HEK293 (cell line): ENCODE results near the gene ANKRD13A.

Experiments
- CTCF ChIA-PET: fragments of 350-600 bp; formaldehyde crosslinking; extraction: SDS; loops from one replicate; lab custom pipeline; 2021; ENCODE audit warnings: antibody characterized with exemption; lab: Yijun Ruan, JAX
- POLR2A ChIA-PET: fragments of 300-600 bp; formaldehyde crosslinking; extraction: SDS; loops from one replicate; lab custom pipeline; 2020; ENCODE audit warnings: antibody characterized with exemption, inconsistent platforms; lab: Yijun Ruan, JAX
- H3K27ac ChIP-seq: fragments of 200-500 bp; sonication (Bioruptor generic); 2 replicates; pipeline ENCODE4 v1.5.1; 2014; ENCODE audit warnings: low read depth, low read length, control low read depth, inconsistent platforms; ENCODE audit errors: extremely low read depth
- H3K36me3 ChIP-seq, 2 experiments: fragments of 200-500 bp in 1 of 2; sonication (Bioruptor generic) in 1 of 2; 1 replicate in 1 of 2; 2 replicates in 1 of 2; pipeline ENCODE4 v1.5.1; 2014 to 2017; ENCODE audit warnings: inconsistent platforms in 2 of 2, low read length in 2 of 2; ENCODE audit not compliant: control insufficient read depth in 2 of 2, insufficient read depth in 1 of 2
- H3K4me1 ChIP-seq: fragments of 200-500 bp; sonication (Bioruptor generic); 2 replicates; pipeline ENCODE4 v1.5.1; 2014; ENCODE audit warnings: mild to moderate bottlenecking, low read length, inconsistent platforms; ENCODE audit not compliant: control insufficient read depth, insufficient read depth
- H3K4me3 ChIP-seq: 2 replicates; pipeline ENCODE4 v1.5.1; 2011; ENCODE audit warnings: low read depth, mild to moderate bottlenecking, control low read depth, low read length, moderate library complexity
- H3K9me3 ChIP-seq: fragments of 200-500 bp; sonication (Bioruptor generic); 2 replicates; pipeline ENCODE4 v1.5.1; 2014; ENCODE audit warnings: low read depth, low read length, inconsistent platforms; ENCODE audit not compliant: control insufficient read depth, insufficient read depth
- AEBP2 ChIP-seq: fragments of 450-650 bp; formaldehyde crosslinking; IDR thresholded peaks from 2 replicates; pipeline ENCODE4 v1.5.1; 2016; ENCODE audit warnings: missing biosample characterization, missing genetic modification characterization, borderline replicate concordance
- ATF2 ChIP-seq: fragments of 450-650 bp; formaldehyde crosslinking; IDR thresholded peaks from 2 replicates; pipeline ENCODE4 v1.5.1; 2016; ENCODE audit warnings: missing biosample characterization, missing genetic modification characterization, low read depth
- HOXA7 ChIP-seq: sonication (generic); formaldehyde crosslinking; IDR thresholded peaks from 2 replicates; pipeline ENCODE4 v1.8.1; 2022; ENCODE audit warnings: missing genetic modification reagents, borderline replicate concordance
- KLF1 ChIP-seq: fragments of 450-650 bp; formaldehyde crosslinking; IDR thresholded peaks from 2 replicates; pipeline ENCODE4 v1.5.1; 2016; ENCODE audit warnings: missing biosample characterization, missing genetic modification characterization
- PRDM2 ChIP-seq: fragments of 450-650 bp; formaldehyde crosslinking; IDR thresholded peaks from 2 replicates; pipeline ENCODE4 v1.5.1; 2016; ENCODE audit warnings: missing biosample characterization, missing genetic modification characterization, borderline replicate concordance
- REPIN1 ChIP-seq: fragments of 450-650 bp; formaldehyde crosslinking; IDR thresholded peaks from 2 replicates; pipeline ENCODE4 v1.5.1; 2017; ENCODE audit warnings: missing biosample characterization, missing genetic modification characterization, low read depth
- ZNF121 ChIP-seq: fragments of 450-650 bp; formaldehyde crosslinking; IDR thresholded peaks from 2 replicates; pipeline ENCODE4 v1.5.1; 2016; ENCODE audit warnings: missing biosample characterization, missing genetic modification characterization
- ZNF19 ChIP-seq: fragments of 450-650 bp; formaldehyde crosslinking; IDR thresholded peaks from 2 replicates; pipeline ENCODE4; 2016; ENCODE audit warnings: missing biosample characterization, missing genetic modification characterization, low read depth
- ZNF239 ChIP-seq: fragments of 450-650 bp; formaldehyde crosslinking; IDR thresholded peaks from 2 replicates; pipeline ENCODE4 v1.5.1; 2016; ENCODE audit warnings: missing biosample characterization, missing genetic modification characterization
- ZNF549 ChIP-seq: fragments of 450-650 bp; IDR thresholded peaks from 2 replicates; pipeline ENCODE4 v1.5.1; 2018; ENCODE audit warnings: missing biosample characterization, missing genetic modification characterization, mild to moderate bottlenecking, inconsistent platforms, moderate library complexity
- ZNF629 ChIP-seq: fragments of 450-650 bp; formaldehyde crosslinking; IDR thresholded peaks from 2 replicates; pipeline ENCODE4 v1.5.1; 2017; ENCODE audit warnings: missing biosample characterization, missing genetic modification characterization

The ANKRD13A gene

GRCh38 chr12:109987615-109988014, 11.6 kb upstream of the ANKRD13A start (continued):
- TF ChIP-seq PRDM2 (tag by site-specific recombination) = no peak
- TF ChIP-seq ZNF239 (tag by site-specific recombination) = no peak
- no peak for TF ChIP-seq ZNF629 (tag by site-specific recombination)
- no peak for TF ChIP-seq REPIN1
- TF ChIP-seq AEBP2 = no peak

- TF ChIP-seq ZNF121 (tag by site-specific recombination) (peak; percentile 83), KLF1 (tag by site-specific recombination) (no peak)
- H3K9me3 ChIP-seq = no peaks in the 10 kb centered on the region
- CTCF ChIA-PET = no interaction called here
- H3K4me3 ChIP-seq = no peak overlapping the region
- H3K36me3 ChIP-seq = peaks cover 39 to 73% of the 10 kb centered on the region in 2 experiments
- H3K4me1 ChIP-seq = no peaks in the 10 kb centered on the region
- no peak overlapping the region for H3K27ac ChIP-seq
- POLR2A ChIA-PET = interaction anchor here (0.7 kb wide), 1 partner anchor 443 kb away, joined by 10 read pairs; no protein-coding TSS in a partner anchor
These were observed 11.0 kb upstream of the ANKRD13A start for GRCh38 chr12:109988274-109988673.

GRCh38 chr12:109988903-109989302, 10.3 kb upstream of the ANKRD13A start:
- no peak for TF ChIP-seq ZNF549 (tag by site-specific recombination)
- no peak for TF ChIP-seq HOXA7 (CRISPR knock-in tag)
- no peak for TF ChIP-seq ATF2 (tag by site-specific recombination)
- TF ChIP-seq KLF1 (tag by site-specific recombination) = no peak
- TF ChIP-seq ZNF19 (tag by site-specific recombination) = no peak
- ChIA-PET POLR2A (interaction anchor here (0.7 kb wide), 1 partner anchor 443 kb away, joined by 10 read pairs; no protein-coding TSS in a partner anchor), CTCF (no interaction called here)
- Histone ChIP-seq H3K9me3 (no peaks in the 10 kb centered on the region), H3K36me3 (peaks cover 34 to 67% of the 10 kb centered on the region in 2 experiments), H3K27ac (no peak overlapping the region), H3K4me3 (no peak overlapping the region), H3K4me1 (no peaks in the 10 kb centered on the region)
